Dedifferentiated amniotic fluid mesenchymal stem cell (primary cell): Measurements from ENCODE around the gene OBP2B.
"Not testable (repeated sequence)": the region's sequence is repeated elsewhere in the genome, so short reads cannot be mapped to it uniquely, and the experiment has no call there.

Experiments used
- DNase-seq: peaks from one replicate; pipeline ENCODE4 v3.0.0-alpha.2; 2016; ENCODE audit errors: extremely low spot score

The OBP2B gene

DNA sequence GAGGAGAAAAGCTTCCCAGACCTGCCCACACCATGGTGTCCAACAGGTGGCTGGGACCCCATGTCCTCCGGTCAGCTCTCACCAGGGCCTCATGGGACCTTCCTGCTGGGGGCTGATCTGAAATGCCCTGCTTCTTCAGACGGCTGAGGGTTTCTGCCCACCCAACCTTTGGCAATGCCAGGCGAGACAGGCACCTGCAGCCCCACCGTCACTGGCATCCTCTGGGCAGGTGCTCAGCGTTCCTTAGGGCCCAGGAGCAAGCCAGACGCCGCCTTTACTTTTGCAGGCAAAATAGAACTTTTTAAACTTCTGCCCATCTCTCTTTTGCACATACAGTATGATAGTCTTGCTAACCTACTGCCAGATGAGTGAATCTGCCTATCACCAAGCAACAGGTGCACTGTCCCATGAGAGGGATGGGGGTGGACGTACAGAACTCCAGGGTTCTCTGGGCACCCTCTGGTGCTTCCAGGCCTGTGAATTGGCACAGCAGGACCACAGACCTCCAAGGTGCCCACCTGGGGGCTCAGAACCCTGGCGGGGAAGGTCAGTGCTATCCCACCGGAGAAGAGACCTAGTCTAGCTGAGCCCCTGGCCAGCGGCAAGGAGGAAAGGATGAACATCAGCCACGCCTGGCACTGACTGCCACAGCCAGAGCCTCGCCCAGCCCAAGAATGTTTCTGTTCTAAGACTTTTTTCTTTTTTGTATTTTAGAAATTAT, 7.5 kb downstream of the OBP2B start:
- DNase-seq = no peak

GRCh38 chr9:133200631-133201030, 8.4 kb downstream of the OBP2B start:
- no peak for DNase-seq

DNA sequence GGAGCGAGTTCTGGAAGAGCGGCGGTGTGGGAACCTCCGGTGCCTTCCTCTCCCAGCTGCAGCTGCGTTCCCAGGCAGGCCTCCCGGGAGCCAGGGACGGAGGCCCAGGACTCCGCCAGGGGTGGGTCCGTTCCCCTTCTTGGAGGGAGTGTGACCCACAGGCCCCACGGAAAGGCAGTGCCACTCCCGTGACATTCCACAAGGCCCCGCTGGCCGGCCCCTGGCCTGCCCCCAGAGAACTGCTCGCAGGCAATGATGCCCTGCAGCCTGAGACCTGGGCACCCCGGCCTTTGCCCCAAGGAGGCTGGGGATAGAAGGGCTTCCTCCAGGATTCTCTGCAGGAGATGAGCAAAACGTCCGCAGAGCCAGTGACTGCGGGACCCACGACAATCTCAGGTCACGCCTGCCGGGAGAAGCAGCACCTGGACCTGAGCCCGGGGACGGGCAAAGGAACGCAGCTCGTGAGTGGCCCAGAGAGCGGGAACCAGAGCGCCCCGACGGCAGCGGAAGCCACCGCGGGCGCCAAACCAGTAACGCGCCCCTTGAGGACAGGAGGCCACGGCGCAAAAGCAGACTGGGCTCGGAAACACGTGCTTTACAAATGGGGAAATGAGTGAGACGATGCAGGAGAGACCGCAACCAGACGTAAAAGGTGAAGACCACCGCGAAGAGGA, 9.3 kb downstream of the OBP2B start:
- no peak for DNase-seq

GRCh38 chr9:133195029-133195428, 14.0 kb downstream of the OBP2B start:
- no peak for DNase-seq

GRCh38 chr9:133194597-133194996, 14.5 kb downstream of the OBP2B start:
- no peak for DNase-seq

- no peak for DNase-seq
Measured at GRCh38 chr9:133191989-133192388, 17.1 kb downstream of the OBP2B start.

- DNase-seq = no peak
Measured at GRCh38 chr9:133189826-133190225, 19.2 kb downstream of the OBP2B start.

- DNase-seq = no peak
Measured at GRCh38 chr9:133188843-133189180, 20.2 kb downstream of the OBP2B start.

DNA sequence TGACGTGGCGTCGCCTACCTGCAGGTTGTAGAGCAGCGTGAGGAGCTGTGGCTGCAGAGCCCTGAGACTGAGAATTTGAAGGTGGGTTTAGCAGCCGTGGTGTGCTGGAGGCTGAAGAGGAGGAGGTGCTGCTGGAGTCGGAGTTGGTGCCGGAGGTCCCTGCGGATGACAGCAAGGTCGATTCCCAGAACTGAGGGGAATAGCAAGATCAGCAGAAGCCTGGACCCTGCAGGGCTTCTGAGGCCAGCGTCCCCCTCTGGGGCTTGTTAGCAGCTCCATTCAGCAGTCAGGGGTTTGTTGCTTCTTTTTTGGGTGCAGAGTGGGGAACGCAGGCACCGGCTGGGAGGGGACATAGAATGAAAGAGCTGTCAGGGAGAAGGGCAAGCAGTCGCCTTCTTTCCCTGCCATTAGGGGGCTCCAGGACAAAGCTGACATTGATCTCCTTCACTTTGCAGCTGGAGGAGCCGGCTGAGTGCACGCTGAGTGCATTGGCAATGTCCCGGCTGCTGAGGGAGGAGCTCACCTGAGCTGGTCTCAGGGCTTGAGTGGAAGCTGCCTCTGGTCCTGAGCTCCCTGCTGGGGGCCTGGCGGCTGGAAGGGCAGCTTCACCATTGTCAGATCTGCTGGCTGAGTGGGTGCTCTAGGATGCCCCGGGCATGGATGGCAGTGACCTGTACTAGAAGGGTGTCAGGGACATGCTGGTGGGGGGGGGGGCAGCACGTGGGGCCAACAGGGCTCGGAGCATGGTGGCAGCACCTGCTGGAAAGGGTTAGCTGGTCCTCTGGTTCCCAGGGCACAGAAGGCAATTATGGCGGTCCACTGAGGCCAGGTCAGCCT, 20.8 kb downstream of the OBP2B start:
- no peak for DNase-seq

- no peak for DNase-seq
Measured at GRCh38 chr9:133187561-133188005, 21.5 kb downstream of the OBP2B start.

- DNase-seq = no peak
Measured at GRCh38 chr9:133186736-133187135, 22.3 kb downstream of the OBP2B start.

DNA sequence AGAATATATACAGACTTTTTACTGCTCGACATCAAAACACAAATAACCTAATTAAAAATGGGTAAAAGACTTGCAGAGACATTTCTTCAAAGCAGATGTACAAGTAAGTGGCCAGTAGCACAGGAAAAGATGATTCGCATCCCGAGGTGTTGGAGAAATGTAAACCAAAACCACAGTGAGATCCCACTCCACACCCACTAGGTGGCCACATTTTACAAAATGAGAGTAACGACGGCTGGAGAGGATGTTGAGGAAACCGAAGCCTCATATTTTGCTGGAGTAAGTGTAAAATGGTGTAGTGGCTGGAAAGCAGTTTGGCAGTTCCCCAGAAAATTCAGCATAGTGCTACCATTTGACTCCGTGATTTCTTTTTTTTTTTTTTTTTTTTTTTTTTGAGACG, 24.1 kb downstream of the OBP2B start:
- DNase-seq = peak; percentile 69

- no peak for DNase-seq
Measured at GRCh38 chr9:133182151-133182550, 26.9 kb downstream of the OBP2B start.

GRCh38 chr9:133181561-133181960, 27.5 kb downstream of the OBP2B start:
- DNase-seq = no peak

- no peak for DNase-seq
Measured at GRCh38 chr9:133180953-133181352, 28.1 kb downstream of the OBP2B start.

- DNase-seq = no peak
Measured at GRCh38 chr9:133173056-133173455, 36.0 kb downstream of the OBP2B start.

DNA sequence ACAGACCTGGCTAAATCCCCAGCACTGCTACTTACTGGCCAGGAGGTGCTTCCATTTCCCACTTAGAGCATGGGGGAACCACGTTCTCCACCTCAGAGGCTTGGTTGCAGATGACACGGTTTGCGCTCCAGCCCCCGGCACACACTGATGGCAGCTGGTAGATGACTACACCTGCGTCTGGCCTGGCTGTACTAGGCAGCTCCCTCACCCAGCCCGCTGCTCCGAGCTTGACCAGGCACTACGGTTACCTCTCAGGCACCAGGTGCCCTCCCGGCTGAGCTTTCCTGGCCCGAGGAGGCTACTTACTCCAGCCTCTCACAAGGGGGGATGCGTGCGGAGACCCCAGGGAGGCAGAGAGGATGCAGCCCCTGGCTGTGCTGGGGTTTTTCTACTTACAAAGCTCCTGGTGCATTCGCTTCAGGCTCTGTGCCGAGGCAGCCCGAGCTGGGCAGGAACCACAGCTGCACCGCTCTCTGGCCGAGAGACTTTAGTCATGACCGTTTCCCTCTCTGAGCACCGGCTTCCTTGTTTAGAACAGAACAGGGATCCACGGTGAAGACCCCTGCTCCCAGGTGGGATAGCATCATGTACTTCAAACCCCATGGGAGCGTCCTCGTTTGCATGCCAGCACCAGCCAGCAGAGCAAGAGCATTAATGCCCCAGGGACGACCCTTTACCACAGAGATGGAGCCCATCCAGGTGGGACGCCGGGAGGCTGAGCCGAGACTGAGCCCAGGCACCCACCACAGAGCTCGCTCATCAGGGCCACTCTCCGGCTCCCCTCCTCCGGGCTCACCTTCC, 37.7 kb downstream of the OBP2B start:
- DNase-seq = no peak

DNA sequence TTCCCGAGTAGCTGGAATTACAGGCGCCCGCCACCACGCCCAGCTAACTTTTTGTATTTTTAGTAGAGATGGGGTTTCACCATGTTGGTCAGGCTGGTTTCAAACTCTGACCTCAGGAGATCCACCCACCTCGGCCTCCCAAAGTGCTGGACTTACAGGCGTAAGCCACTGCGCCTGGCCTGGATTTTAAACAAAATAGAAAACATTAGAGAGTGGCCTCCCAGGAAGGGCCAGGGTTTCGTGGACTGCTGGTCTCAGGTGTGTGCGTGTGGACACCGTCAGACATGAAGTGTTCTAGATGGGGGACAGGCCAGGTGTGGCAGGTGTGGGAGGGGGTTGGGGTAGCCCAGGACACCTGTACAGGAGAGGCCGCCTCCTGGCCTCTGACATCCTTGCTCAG, 38.3 kb downstream of the OBP2B start:
- DNase-seq = no peak

GRCh38 chr9:133169687-133170086, 39.4 kb downstream of the OBP2B start:
- not testable (repeated sequence) for DNase-seq

GRCh38 chr9:133169102-133169501, 39.9 kb downstream of the OBP2B start:
- DNase-seq = no peak

DNA sequence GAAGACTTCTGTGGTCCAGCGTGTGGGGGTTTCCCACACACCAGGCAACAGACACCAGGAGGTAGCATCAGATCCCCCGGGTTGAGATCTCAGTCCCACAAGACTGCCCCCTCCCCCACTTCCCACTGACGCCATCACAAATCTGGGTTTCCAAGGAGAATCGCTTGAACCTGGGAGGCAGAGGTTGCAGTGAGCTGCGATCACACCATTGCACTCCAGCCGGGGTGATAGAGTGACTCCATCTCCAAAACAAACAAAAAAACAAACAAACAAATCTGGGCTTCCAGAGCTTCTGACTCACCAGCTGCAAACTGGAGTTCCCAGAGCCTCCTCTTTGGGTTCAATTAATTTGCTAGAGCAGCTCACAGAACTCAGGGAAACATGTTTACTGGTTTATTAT, 40.6 kb downstream of the OBP2B start:
- DNase-seq = no peak

GRCh38 chr9:133167769-133168168, 41.3 kb downstream of the OBP2B start:
- no peak for DNase-seq
